ENCODE measurements around the gene POLR2C. TPM values are rescaled to one million over a fixed set of nuclear protein-coding genes. Genes with fewer than 3 reads are reported as not detected.

The POLR2C gene
- total and polyA plus RNA-seq, 2 of the 13 experiments (the other 11 are each of a cell fraction or from before 2014, with no cell fraction given): 104 to 216 TPM

GRCh38 chr16:57476546-57477410, 14.3 kb downstream of the POLR2C start (continued):
- TF ChIP-seq EP300 (IDR thresholded peaks at IDR 0.05; ENCODE audit: low read depth in 2 of 2, low read length in 2 of 2): no peak
- no peak for TF ChIP-seq EP300 (CRISPR knock-in tag; IDR thresholded peaks at IDR 0.05; ENCODE audit: borderline replicate concordance)
- no peak for TF ChIP-seq SRSF1 (optimal IDR thresholded peaks at IDR 0.05; ENCODE audit: low read depth, low read length)
- TF ChIP-seq MXD4 (CRISPR knock-in tag; IDR thresholded peaks at IDR 0.05): no peak
- TF ChIP-seq ZSCAN31 (CRISPR knock-in tag; IDR thresholded peaks at IDR 0.05; ENCODE audit: low read depth): no peak
- TF ChIP-seq ETV5 (CRISPR knock-in tag; IDR thresholded peaks at IDR 0.05; ENCODE audit: borderline replicate concordance): no peak
- TF ChIP-seq HIC2 (CRISPR knock-in tag; IDR thresholded peaks at IDR 0.05; ENCODE audit: low read depth): 0 out of 2 replicates have a peak, but pooled peaks have one; percentile 15
- 0 out of 2 replicates have a peak, but pooled peaks have one; percentile 22 for TF ChIP-seq THAP9 (CRISPR knock-in tag; IDR thresholded peaks at IDR 0.05; ENCODE audit: borderline replicate concordance)
- no peak for TF ChIP-seq ZNF274 (CRISPR knock-in tag; IDR thresholded peaks at IDR 0.05)
- peak; percentile 16; the same call in 1 of the 2 replicates for TF ChIP-seq MTA1 (CRISPR knock-in tag; IDR thresholded peaks at IDR 0.05; ENCODE audit: borderline replicate concordance)
- TF ChIP-seq ZNF839 (CRISPR knock-in tag; IDR thresholded peaks at IDR 0.05; ENCODE audit: borderline replicate concordance): no peak
- TF ChIP-seq NFYB (CRISPR knock-in tag; IDR thresholded peaks at IDR 0.05): 0 out of 2 replicates have a peak, but pooled peaks have one; percentile 18
- no peak for TF ChIP-seq TEAD2 (CRISPR knock-in tag; IDR thresholded peaks at IDR 0.05)
- no peak for TF ChIP-seq MTERF4 (CRISPR knock-in tag; IDR thresholded peaks at IDR 0.05)
- TF ChIP-seq AGO2 (optimal IDR thresholded peaks at IDR 0.05; ENCODE audit: low read depth, low read length): no peak
- no peak for TF ChIP-seq ZBTB7A (CRISPR knock-in tag; IDR thresholded peaks at IDR 0.05)
- no peak for TF ChIP-seq ZKSCAN8 (CRISPR knock-in tag; IDR thresholded peaks at IDR 0.05; ENCODE audit: borderline replicate concordance)
